ENCODE results near the gene ASS1.

- TF ChIP-seq EZH2phosphoT487 (conservative IDR thresholded peaks at IDR 0.05; ENCODE audit: low read length), result no peak
- no peak for TF ChIP-seq CTCF (IDR thresholded peaks at IDR 0.05; ENCODE audit: insufficient read depth, low read length, poor library complexity, severe bottlenecking)
These were observed 30.6 kb upstream of the ASS1 start for GRCh38 chr9:130414081-130414731.

Data from SU-DHL-6 (cell line).